ENCODE data around the gene CENPP. TPM values are rescaled to one million over a fixed set of nuclear protein-coding genes. Genes with fewer than 3 reads are reported as not detected.

The CENPP gene
- polyA plus RNA-seq, 2 of the 4 experiments (the other 2 are of a cell fraction): 7.2 to 13.4 TPM

DNA sequence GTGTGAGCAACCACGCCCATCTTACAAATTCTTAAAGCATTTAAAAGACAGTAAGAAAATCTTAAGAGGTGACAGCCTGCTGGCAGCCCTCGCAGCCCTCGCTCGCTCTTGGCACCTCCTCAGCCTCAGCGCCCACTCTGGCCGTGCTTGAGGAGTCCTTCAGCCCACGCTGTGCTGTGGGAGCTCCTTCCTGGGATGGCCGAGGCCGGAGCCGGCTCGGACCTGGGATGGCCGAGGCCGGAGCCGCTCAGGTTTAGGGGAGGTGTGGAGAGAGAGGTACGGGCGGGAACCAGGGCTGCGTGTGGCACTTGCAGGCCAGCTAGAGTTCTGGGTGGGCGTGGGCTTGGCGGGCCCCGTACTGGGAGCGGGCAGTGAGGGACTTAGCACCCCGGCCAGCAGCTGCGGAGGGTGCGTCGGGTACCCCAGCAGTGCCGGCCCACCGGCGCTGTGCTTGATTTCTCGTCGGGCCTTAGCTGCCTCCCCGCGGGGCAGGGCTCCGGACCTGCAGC lies 219.3 kb downstream of the CENPP start:
- POLR2A ChIA-PET: no interaction called here
- ATAC-seq (no peak), FAIRE-seq (no peak), DNase-seq (ENCODE audit: low read depth in 1 of 2, low spot score in 1 of 2) (no peak)
- Histone ChIP-seq H3K4me2 (no peak overlapping the region), H3K4me3 (no peak overlapping the region), H3K27ac (no peak overlapping the region), H3K4me1 (no peaks in the 10 kb centered on the region), H3K9me3 (peaks cover 4% of the 10 kb centered on the region; the same call in 1 of the 3 replicates)
- CTCF ChIA-PET: no interaction called here
- TF ChIP-seq FOXS1 (CRISPR knock-in tag; IDR thresholded peaks at IDR 0.05): no peak
- WGBS (ENCODE audit: missing lambda C conversion rate): 97% methylated on average over 24 of the region's 33 CpGs

DNA sequence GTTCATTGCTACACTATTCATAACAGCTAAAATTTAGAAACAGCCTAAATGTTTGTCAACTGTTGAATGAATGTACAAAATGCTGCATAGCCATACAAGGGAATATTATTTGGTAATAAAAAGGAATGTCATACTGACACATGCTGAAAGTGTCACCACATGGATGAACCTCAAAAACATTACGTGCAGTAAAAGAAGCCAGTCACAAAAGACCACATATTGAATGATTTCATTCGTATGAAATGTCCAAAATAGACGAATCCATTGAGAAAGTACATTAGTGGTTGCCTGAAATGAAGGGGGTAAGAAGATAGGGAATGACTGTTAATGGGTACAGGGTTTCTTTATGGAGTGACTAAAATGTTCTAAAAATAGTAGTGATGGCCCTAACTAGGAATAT lies 221.6 kb downstream of the CENPP start:
- H3K4me3 ChIP-seq: no peak overlapping the region
- ChIA-PET CTCF (no interaction called here), POLR2A (no interaction called here)
- FAIRE-seq: no peak
- TF ChIP-seq, protein P1, sequence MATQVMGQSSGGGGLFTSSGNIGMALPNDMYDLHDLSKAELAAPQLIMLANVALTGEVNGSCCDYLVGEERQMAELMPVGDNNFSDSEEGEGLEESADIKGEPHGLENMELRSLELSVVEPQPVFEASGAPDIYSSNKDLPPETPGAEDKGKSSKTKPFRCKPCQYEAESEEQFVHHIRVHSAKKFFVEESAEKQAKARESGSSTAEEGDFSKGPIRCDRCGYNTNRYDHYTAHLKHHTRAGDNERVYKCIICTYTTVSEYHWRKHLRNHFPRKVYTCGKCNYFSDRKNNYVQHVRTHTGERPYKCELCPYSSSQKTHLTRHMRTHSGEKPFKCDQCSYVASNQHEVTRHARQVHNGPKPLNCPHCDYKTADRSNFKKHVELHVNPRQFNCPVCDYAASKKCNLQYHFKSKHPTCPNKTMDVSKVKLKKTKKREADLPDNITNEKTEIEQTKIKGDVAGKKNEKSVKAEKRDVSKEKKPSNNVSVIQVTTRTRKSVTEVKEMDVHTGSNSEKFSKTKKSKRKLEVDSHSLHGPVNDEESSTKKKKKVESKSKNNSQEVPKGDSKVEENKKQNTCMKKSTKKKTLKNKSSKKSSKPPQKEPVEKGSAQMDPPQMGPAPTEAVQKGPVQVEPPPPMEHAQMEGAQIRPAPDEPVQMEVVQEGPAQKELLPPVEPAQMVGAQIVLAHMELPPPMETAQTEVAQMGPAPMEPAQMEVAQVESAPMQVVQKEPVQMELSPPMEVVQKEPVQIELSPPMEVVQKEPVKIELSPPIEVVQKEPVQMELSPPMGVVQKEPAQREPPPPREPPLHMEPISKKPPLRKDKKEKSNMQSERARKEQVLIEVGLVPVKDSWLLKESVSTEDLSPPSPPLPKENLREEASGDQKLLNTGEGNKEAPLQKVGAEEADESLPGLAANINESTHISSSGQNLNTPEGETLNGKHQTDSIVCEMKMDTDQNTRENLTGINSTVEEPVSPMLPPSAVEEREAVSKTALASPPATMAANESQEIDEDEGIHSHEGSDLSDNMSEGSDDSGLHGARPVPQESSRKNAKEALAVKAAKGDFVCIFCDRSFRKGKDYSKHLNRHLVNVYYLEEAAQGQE (IDR thresholded peaks at IDR 0.05): no peak
- no peak for TF ChIP-seq FOSB (CRISPR knock-in tag; IDR thresholded peaks at IDR 0.05)
- no peak for ATAC-seq
- no peaks in the 10 kb centered on the region for H3K4me1 ChIP-seq
- DNase-seq (ENCODE audit: low read depth in 1 of 2, low spot score in 1 of 2): no peak
- 76% methylated on average over 3 of the region's 3 CpGs for WGBS (ENCODE audit: missing lambda C conversion rate)
- H3K9me3 ChIP-seq: peaks cover 4% of the 10 kb centered on the region; the same call in 1 of the 3 replicates
- no peak overlapping the region for H3K4me2 ChIP-seq
- H3K27ac ChIP-seq: no peak overlapping the region

DNA sequence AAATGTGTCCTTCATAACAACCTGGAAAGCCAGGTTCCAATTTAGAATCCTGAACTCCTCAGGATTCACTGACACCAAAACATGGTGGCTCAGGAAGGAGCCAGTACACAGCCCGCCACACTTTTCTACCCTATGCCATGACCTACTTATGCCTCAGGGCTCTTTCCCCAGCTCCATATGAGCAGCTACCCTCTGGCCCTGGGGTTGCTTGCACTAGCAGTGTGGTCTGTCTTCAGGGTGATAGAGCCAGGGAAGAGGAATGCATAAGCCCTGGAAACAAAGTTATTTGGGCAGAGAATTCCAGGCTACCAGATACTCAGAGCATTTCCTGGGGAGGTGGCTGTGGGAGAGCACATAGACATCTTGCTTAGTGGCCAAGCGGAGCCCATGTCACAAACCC lies 225.0 kb downstream of the CENPP start:
- Histone ChIP-seq H3K4me1 (no peaks in the 10 kb centered on the region), H3K4me2 (no peak overlapping the region), H3K9me3 (no peaks in the 10 kb centered on the region), H3K4me3 (no peak overlapping the region), H3K27ac (no peak overlapping the region)
- ATAC-seq (no peak), FAIRE-seq (no peak), DNase-seq (ENCODE audit: low read depth in 1 of 2, low spot score in 1 of 2) (no peak)
- ChIA-PET CTCF (no interaction called here), POLR2A (no interaction called here)
- 91% methylated on average over 2 of the region's 2 CpGs for WGBS (ENCODE audit: missing lambda C conversion rate)
- TF ChIP-seq MYC (IDR thresholded peaks at IDR 0.05; ENCODE audit: borderline replicate concordance, low read length) (no peak), ZSCAN20 (CRISPR knock-in tag; IDR thresholded peaks at IDR 0.05) (no peak), NFE2L2 (conservative IDR thresholded peaks at IDR 0.05; ENCODE audit: low read length) (no peak), HOXB5 (CRISPR knock-in tag; IDR thresholded peaks at IDR 0.05) (no peak), GATA3 (IDR thresholded peaks at IDR 0.05; ENCODE audit: borderline replicate concordance) (no peak), FOXS1 (CRISPR knock-in tag; IDR thresholded peaks at IDR 0.05) (no peak), MAFK (IDR thresholded peaks at IDR 0.05; ENCODE audit: partially characterized antibody) (no peak), ZFP36 (IDR thresholded peaks at IDR 0.05; ENCODE audit: borderline replicate concordance, partially characterized antibody) (no peak), NR3C1 (IDR thresholded peaks at IDR 0.05) (no peak), BHLHE40 (IDR thresholded peaks at IDR 0.05; ENCODE audit: low read depth, low read length) (no peak), CBX2 (IDR thresholded peaks at IDR 0.05; ENCODE audit: borderline replicate concordance, low read depth) (no peak), JUNB (IDR thresholded peaks at IDR 0.05) (no peak), EP300 (IDR thresholded peaks at IDR 0.05) (no peak), KDM5A (IDR thresholded peaks at IDR 0.05) (no peak)

DNA sequence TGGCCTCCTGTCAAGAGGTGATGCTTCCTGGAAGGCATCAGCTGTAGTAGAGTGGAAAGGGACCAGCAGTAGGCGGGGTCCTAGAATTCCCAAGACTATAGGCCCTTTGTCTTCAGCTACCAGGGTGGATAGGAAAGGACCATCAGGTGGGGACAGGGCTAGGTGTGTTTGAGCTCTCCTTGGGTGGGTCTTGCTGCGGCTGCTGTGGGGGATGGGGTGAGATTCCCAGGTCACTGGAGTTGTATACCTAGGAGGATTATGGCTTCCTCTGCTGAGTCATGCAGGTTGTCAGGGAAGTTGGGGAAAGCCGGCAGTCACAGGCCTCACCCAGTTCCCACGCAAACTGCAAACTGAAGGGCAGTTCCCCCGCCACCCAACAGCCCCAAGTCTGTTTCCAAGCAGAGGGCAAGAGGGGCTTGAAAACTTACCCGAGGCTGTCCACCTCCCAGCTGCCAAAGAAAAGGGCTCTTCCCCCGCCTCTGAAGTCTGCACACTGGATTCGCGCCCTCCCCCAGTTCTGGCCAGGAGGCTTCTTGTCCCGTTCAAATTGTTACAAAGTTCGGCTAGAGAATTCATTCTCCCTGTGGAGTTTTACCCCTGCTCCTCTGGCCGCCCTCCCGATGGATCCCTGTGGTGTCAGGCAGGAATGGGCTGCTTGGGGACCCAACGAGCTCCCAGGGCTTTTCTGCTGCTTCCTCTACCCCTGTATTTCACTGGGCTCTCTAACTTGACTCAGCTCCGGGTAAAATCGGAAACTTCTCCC lies 233.0 kb downstream of the CENPP start:
- WGBS (ENCODE audit: missing lambda C conversion rate): 91% methylated on average over 16 of the region's 16 CpGs
- Histone ChIP-seq H3K4me2 (no peak overlapping the region), H3K4me1 (peaks cover 6% of the 10 kb centered on the region; the same call in 2 of the 3 replicates), H3K27ac (peak overlapping the region in 1 of 2 experiments; percentile 60; a peak in 3 of 6 replicates), H3K9me3 (no peaks in the 10 kb centered on the region), H3K4me3 (no peak overlapping the region)
- DNase-seq (ENCODE audit: low read depth in 1 of 2, low spot score in 1 of 2) (no peak), ATAC-seq (no peak), FAIRE-seq (no peak)
- ChIA-PET POLR2A (no interaction called here), CTCF (interaction anchor here (1.1 kb wide), 1 partner anchor 16 kb away, joined by 3 read pairs; no protein-coding TSS in a partner anchor)
- TF ChIP-seq FOSL2 (IDR thresholded peaks at IDR 0.05) (no peak), FOSL2 (CRISPR knock-in tag; IDR thresholded peaks at IDR 0.05) (no peak), GATA3 (IDR thresholded peaks at IDR 0.05; ENCODE audit: borderline replicate concordance) (no peak), POLR2AphosphoS2 (conservative IDR thresholded peaks at IDR 0.05; ENCODE audit: low read length) (no peak), TFCP2L1 (CRISPR knock-in tag; IDR thresholded peaks at IDR 0.05) (no peak)
- TF ChIP-seq, protein P1 (IDR thresholded peaks at IDR 0.05): no peak

Data from A549 (cell line).